Bronchial epithelial cell (primary cell): Measurements from ENCODE around the gene GPC1. TPM values are rescaled to one million over a fixed set of nuclear protein-coding genes. Genes with fewer than 3 reads are reported as not detected.
A peak's percentile ranks its signal among the peaks of the same experiment; 100 is the strongest.

Experiments
- DNase-seq: peaks from one replicate; pipeline ENCODE4 v3.0.0-alpha.2; 2010; ENCODE audit warnings: low read depth
- FAIRE-seq: peaks from 2 replicates; lab custom pipeline; 2011; peaks lifted over from hg19 to GRCh38; lab: Jason Lieb, UNC
- H3K27me3 ChIP-seq: 2 replicates; pipeline ENCODE4 v1.5.1; 2011; ENCODE audit warnings: low read length; ENCODE audit not compliant: control insufficient read depth, insufficient read depth
- H3K36me3 ChIP-seq: 2 replicates; pipeline ENCODE4 v1.5.1; 2011; ENCODE audit warnings: low read length; ENCODE audit not compliant: control insufficient read depth, insufficient read depth
- H3K4me3 ChIP-seq: 2 replicates; pipeline ENCODE4 v1.5.1; 2011; ENCODE audit warnings: mild to moderate bottlenecking, low read depth, low read length, control low read depth
- total RNA-seq: library from RNA; depleted of rRNA; stranded (reverse); fragments of >200 nt; gene quantifications from 2 replicates; pipeline ENCODE4 v1.2.1, GENCODE V29; 2014
- TF ChIP-seq, protein P1 (sequence below): IDR thresholded peaks from 2 replicates; pipeline ENCODE4 v1.5.1; 2011; ENCODE audit warnings: mild to moderate bottlenecking, moderate library complexity, low read length, control low read depth, inconsistent platforms; ENCODE audit not compliant: insufficient read depth, severe bottlenecking

The GPC1 gene
- total RNA-seq, 1 donor from 2014 or later, result 65.8 TPM

DNA sequence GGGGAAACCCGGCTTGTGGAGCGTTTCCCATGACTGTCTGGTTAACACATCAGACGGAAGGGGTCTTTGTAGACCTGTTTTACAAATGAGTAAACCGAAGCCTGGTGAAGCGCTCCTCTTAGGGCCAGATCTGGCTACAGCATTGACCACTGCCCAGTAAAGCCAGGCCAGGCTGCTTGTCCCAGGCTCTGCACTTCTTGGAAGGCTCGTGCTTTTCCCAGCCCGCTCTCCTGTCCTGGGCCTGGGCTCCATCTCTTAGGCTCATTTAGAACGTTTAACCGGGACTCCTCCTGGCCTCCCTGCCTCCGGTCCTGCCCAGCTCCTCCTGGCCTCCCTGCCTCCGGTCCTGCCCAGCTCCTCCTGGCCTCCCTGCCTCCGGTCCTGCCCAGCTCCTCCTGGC, 4.8 kb downstream of the GPC1 start:
- no peak for FAIRE-seq
- TF ChIP-seq, protein P1, sequence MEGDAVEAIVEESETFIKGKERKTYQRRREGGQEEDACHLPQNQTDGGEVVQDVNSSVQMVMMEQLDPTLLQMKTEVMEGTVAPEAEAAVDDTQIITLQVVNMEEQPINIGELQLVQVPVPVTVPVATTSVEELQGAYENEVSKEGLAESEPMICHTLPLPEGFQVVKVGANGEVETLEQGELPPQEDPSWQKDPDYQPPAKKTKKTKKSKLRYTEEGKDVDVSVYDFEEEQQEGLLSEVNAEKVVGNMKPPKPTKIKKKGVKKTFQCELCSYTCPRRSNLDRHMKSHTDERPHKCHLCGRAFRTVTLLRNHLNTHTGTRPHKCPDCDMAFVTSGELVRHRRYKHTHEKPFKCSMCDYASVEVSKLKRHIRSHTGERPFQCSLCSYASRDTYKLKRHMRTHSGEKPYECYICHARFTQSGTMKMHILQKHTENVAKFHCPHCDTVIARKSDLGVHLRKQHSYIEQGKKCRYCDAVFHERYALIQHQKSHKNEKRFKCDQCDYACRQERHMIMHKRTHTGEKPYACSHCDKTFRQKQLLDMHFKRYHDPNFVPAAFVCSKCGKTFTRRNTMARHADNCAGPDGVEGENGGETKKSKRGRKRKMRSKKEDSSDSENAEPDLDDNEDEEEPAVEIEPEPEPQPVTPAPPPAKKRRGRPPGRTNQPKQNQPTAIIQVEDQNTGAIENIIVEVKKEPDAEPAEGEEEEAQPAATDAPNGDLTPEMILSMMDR, result no peak

DNA sequence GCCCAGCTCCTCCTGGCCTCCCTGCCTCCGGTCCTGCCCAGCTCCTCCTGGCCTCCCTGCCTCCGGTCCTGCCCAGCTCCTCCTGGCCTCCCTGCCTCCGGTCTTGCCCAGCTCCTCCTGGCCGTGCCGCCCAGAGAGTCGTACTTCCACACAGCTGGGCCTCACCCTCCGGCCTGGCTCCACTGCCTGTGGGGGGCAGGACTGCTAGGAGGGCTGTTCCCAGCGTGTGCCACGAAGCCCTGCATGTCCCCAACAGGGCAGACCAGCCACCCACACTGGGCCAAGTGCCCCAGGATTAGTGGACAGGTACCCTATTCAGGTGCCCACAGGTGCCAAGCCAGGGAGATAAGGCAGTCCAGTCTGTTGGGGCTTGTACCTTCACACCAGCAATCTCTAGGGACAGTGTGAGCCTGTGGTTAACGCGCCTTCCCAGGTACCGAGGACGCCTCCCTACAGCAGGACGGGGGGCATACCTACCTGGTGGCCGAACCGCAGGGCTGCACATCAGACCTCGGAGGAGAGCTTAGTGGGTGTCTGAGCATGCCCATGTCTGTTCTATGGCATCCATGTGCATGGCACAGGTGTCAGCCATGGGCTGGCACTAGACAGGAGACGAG, 5.3 kb downstream of the GPC1 start:
- TF ChIP-seq, protein P1, result no peak
- peak; percentile 55 for FAIRE-seq
- no peak overlapping the region for H3K4me3 ChIP-seq

More for the DNA sequence above, 4.8 kb downstream of the GPC1 start:
- H3K36me3 ChIP-seq, result peaks cover 27% of the 10 kb centered on the region
- no peaks in the 10 kb centered on the region for H3K27me3 ChIP-seq
- DNase-seq, result no peak
- H3K4me3 ChIP-seq, result no peak overlapping the region

DNA sequence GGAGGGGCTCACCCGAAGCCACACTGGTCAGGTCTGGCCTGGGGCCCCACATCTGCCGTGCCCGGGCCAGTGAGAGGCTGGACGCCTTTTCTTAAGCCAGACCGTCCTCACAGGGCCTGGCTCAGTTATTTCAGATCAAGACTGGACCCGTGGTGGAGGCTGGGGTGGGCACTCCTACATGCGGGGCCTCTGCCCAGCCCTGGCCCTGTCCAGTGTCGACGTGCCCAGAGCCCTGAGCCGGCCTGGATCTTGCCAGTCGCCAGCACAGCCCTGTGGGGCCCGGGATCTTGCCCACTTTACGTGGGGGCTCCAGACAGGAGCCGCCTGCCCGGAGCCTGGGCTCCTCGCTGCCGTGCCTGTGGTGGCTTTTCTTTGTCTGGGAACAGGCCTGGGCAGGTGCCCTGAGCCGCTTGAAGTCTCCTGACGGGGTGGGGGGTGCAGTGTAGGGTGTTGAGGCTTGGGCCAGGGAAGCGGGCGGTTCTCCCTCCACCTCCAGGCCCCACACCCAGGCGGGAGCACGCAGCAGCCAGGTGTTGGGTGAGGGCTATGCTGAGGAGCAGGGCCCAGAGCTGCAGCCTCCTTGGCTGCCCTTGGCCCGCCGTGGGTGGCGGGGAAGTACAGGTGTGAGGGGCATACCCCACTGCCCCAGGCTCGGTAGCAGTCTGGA, 6.0 kb downstream of the GPC1 start:
- FAIRE-seq, result no peak
- H3K27me3 ChIP-seq, result no peaks in the 10 kb centered on the region
- H3K36me3 ChIP-seq, result peaks cover 35% of the 10 kb centered on the region
- DNase-seq, result peak; percentile 73
- TF ChIP-seq, protein P1, result no peak
- no peak overlapping the region for H3K4me3 ChIP-seq

More for the DNA sequence above, 5.3 kb downstream of the GPC1 start:
- peaks cover 30% of the 10 kb centered on the region for H3K36me3 ChIP-seq
- DNase-seq, result no peak
- H3K27me3 ChIP-seq, result no peaks in the 10 kb centered on the region

DNA sequence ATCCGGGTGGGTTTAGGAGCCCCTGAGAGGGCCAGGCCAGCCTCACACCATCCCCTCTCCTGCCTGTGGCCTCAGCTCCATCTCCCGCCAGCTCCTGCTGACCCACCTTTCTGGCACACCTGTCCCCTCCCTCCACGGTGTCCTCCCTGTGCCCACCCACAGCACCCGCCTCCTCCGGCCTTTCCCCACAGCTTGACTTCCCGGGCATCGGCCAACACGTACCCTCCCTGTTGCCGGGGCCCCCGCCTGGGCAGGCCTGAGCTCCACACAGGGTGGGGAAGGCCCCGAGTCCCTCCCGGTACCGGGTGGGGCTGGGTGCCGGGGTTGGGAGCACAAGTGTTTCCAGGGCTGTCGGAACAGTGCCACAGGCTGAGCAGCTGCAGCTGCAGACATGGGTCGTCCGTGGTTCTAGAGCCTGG, 6.5 kb downstream of the GPC1 start:
- no peak for DNase-seq
- Histone ChIP-seq H3K4me3 (no peak overlapping the region), H3K27me3 (no peaks in the 10 kb centered on the region), H3K36me3 (peaks cover 35% of the 10 kb centered on the region)
- no peak for FAIRE-seq
- TF ChIP-seq, protein P1, result no peak

DNA sequence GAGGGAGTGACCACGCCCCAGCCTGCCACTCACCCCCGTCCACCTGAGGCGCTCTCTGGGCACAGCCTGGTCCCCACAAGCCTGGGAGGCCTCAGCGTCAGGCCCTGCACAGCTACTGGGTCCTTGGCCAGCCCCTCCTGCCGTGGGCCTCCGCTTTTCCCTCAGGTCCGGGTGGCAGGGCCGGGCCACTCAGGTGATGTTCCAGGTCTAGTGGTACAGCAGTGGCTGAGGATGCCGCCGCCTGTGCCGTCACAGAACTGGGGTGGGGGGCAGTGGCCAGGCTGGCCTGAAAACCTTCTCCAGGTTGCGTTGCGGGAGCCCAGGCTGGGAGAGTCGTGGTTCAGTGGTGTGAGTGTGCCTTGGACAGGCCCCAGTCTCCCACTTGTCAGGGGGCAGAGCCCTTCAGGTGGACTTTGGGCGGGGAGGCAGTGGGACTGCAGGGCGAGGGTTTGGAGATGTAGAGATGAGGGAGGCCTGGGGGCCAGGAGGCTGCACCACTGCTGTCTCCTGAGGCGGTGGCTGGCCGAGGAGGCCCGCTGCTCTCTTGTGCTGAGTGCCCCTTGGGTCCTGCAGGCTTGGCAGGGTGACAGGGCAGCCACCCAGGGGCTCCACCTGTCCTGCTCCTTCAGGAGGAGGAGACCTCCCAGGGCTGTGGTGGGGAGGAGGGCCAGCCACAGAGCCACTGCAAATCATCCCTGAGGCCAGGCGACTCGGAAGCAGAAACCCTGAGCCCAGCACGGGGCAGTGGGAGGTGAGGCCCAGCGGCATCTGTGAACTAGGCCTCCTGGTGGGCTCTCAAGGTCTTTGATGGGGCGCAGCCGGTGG, 7.6 kb downstream of the GPC1 start:
- no peak for FAIRE-seq
- H3K27me3 ChIP-seq, result no peaks in the 10 kb centered on the region
- TF ChIP-seq, protein P1, result no peak

More for the DNA sequence above, 7.6 kb downstream of the GPC1 start:
- Histone ChIP-seq H3K4me3 (no peak overlapping the region), H3K36me3 (peaks cover 36% of the 10 kb centered on the region)
- no peak for DNase-seq
